Small intestine (tissue), 7 donors: ENCODE results near the gene SCGB1C1. TPM values are rescaled to one million over a fixed set of nuclear protein-coding genes. Genes with fewer than 3 reads are reported as not detected.

Experiments used
- DNase-seq, 2 donors: peaks; one replicate each; pipeline versions ENCODE4 v3.0.0 to v3.0.0-alpha.2; 2013
- FAIRE-seq: peaks from 2 replicates; lab custom pipeline; 2012; peaks lifted over from hg19 to GRCh38; lab: Jason Lieb, UNC
- H3K27ac ChIP-seq, 3 donors: one replicate each; pipeline ENCODE4 v1.5.1; 2013; ENCODE audit warnings: low read length in 2 of 3, mild to moderate bottlenecking in 2 of 3, control low read depth in 1 of 3, inconsistent platforms in 1 of 3, low read depth in 1 of 3, moderate library complexity in 1 of 3
- H3K27me3 ChIP-seq, 3 donors: one replicate each; pipeline ENCODE4 v1.6.1; 2013; ENCODE audit warnings: low read length in 3 of 3, inconsistent platforms in 1 of 3; ENCODE audit not compliant: control insufficient read depth in 3 of 3, insufficient read depth in 3 of 3
- H3K36me3 ChIP-seq, 3 donors: one replicate each; pipeline ENCODE4 v1.6.1; 2013; ENCODE audit warnings: low read length in 3 of 3, inconsistent platforms in 1 of 3, low read depth in 1 of 3, mild to moderate bottlenecking in 1 of 3, moderate library complexity in 1 of 3; ENCODE audit not compliant: control insufficient read depth in 3 of 3, insufficient read depth in 2 of 3
- H3K4me1 ChIP-seq, 3 donors: one replicate each; pipeline ENCODE4 v1.6.1; 2013; ENCODE audit warnings: low read length in 2 of 3, inconsistent platforms in 1 of 3, low read depth in 1 of 3, mild to moderate bottlenecking in 1 of 3, moderate library complexity in 1 of 3; ENCODE audit not compliant: control insufficient read depth in 3 of 3, insufficient read depth in 2 of 3
- H3K4me3 ChIP-seq, 3 donors: one replicate each; pipeline ENCODE4 v1.5.1; 2013; ENCODE audit warnings: low read length in 3 of 3, control low read depth in 1 of 3, inconsistent platforms in 1 of 3, low read depth in 1 of 3, mild to moderate bottlenecking in 1 of 3, moderate library complexity in 1 of 3
- H3K9me3 ChIP-seq, 2 donors: one replicate each; pipeline ENCODE4 v1.6.1; 2013; ENCODE audit warnings: low read depth in 1 of 2, low read length in 1 of 2; ENCODE audit not compliant: control insufficient read depth in 2 of 2, insufficient read depth in 1 of 2
- WGBS, 3 donors: extraction: QIAGEN DNeasy Blood & Tissue Kit; methylation state at CpG; one replicate each; pipeline ENCODE4 v1.1.7; 2013; 5-methylcytosine and 5-hydroxymethylcytosine counted together
- polyA plus RNA-seq, 4 donors: library from polyadenylated mRNA; stranded (reverse) in 3 of 4; unstranded in 1 of 4; fragments of 200-250 nt in 3 of 4; fragments of 120-200 nt in 1 of 4; gene quantifications; one replicate each; pipeline versions ENCODE4 v1.2.1 to v1.2.3, GENCODE V29; 2013
- donor health status: healthy with polysubstance abuse.
- donor health status: control.
- donor health status: control.
- donor health status: Bipolar disorder and iron deficiency.
- donor health status: healthy.

The SCGB1C1 gene
- polyA plus RNA-seq, 4 donors = not detected

GRCh38 chr11:202490-202889, 9.6 kb downstream of the SCGB1C1 start:
- FAIRE-seq (no peak), DNase-seq (no peak)
- WGBS, 3 donors = 77 to 85% (median 81%) methylated on average over 8 of the region's 8 CpGs

GRCh38 chr11:203056-203944, 10.4 kb downstream of the SCGB1C1 start:
- DNase-seq (no peak), FAIRE-seq (no peak)
- 85 to 87% (median 86%) methylated on average over 7 of the region's 7 CpGs for WGBS, 3 donors

More at GRCh38 chr11:202490-202889, 9.6 kb downstream of the SCGB1C1 start:
- Histone ChIP-seq H3K27ac (peak overlapping the region in 1 of 3 donors; percentile 60), H3K27me3 (no peaks in the 10 kb centered on the region), H3K4me1 (peaks cover 2 to 12% (median 5%) of the 10 kb centered on the region in 3 donors), H3K9me3 (peaks cover 0 to 3% of the 10 kb centered on the region in 2 donors), H3K36me3 (peaks cover 0 to 61% (median 5%) of the 10 kb centered on the region in 3 donors), H3K4me3 (no peak overlapping the region)

GRCh38 chr11:203945-204586, 11.2 kb downstream of the SCGB1C1 start:
- H3K4me3 ChIP-seq = no peak overlapping the region
- H3K9me3 ChIP-seq = peaks cover 0 to 3% of the 10 kb centered on the region in 2 donors
- peaks cover 0 to 61% (median 5%) of the 10 kb centered on the region in 3 donors for H3K36me3 ChIP-seq
- H3K27me3 ChIP-seq = no peaks in the 10 kb centered on the region
- H3K27ac ChIP-seq = no peak overlapping the region
- FAIRE-seq = no peak
- 88 to 94% (median 91%) methylated on average over 4 of the region's 4 CpGs for WGBS, 3 donors
- no peak for DNase-seq
- H3K4me1 ChIP-seq = peaks cover 2 to 12% (median 5%) of the 10 kb centered on the region in 3 donors

More at GRCh38 chr11:203056-203944, 10.4 kb downstream of the SCGB1C1 start:
- peaks cover 0 to 3% of the 10 kb centered on the region in 2 donors for H3K9me3 ChIP-seq
- H3K4me1 ChIP-seq = peaks cover 2 to 12% (median 5%) of the 10 kb centered on the region in 3 donors
- no peak overlapping the region for H3K27ac ChIP-seq
- no peaks in the 10 kb centered on the region for H3K27me3 ChIP-seq
- H3K36me3 ChIP-seq = peaks cover 0 to 61% (median 5%) of the 10 kb centered on the region in 3 donors
- no peak overlapping the region for H3K4me3 ChIP-seq

- WGBS, 3 donors = 79 to 87% (median 86%) methylated on average over 12 of the region's 12 CpGs
- no peak for DNase-seq
- Histone ChIP-seq H3K27ac (no peak overlapping the region), H3K4me1 (peaks cover 2 to 17% (median 8%) of the 10 kb centered on the region in 3 donors), H3K36me3 (peaks cover 0 to 64% (median 5%) of the 10 kb centered on the region in 3 donors), H3K9me3 (peaks cover 0 to 3% of the 10 kb centered on the region in 2 donors), H3K27me3 (no peaks in the 10 kb centered on the region), H3K4me3 (no peak overlapping the region)
- no peak for FAIRE-seq
Observed at GRCh38 chr11:204587-205109, 11.8 kb downstream of the SCGB1C1 start.

- DNase-seq = no peak
- Histone ChIP-seq H3K4me3 (peak overlapping the region in 1 of 3 donors; percentile 97), H3K36me3 (peaks cover 0 to 64% (median 5%) of the 10 kb centered on the region in 3 donors), H3K27me3 (no peaks in the 10 kb centered on the region), H3K9me3 (peaks cover 0 to under 1% of the 10 kb centered on the region in 2 donors), H3K4me1 (peaks cover 2 to 25% (median 9%) of the 10 kb centered on the region in 3 donors), H3K27ac (no peak overlapping the region)
- FAIRE-seq = no peak
- 84 to 91% (median 85%) methylated on average over 16 of the region's 16 CpGs for WGBS, 3 donors
Observed at GRCh38 chr11:205221-206001, 12.5 kb downstream of the SCGB1C1 start.

- peaks cover 4 to 28% (median 9%) of the 10 kb centered on the region in 3 donors for H3K4me1 ChIP-seq
- H3K4me3 ChIP-seq = peak overlapping the region; percentile 90 to 97 (median 95)
- H3K27ac ChIP-seq = peak overlapping the region in 2 of 3 donors; percentile 98 to 100
- no peak for FAIRE-seq
- H3K9me3 ChIP-seq = no peaks in the 10 kb centered on the region
- H3K36me3 ChIP-seq = peaks cover 0 to 64% (median 5%) of the 10 kb centered on the region in 3 donors
- DNase-seq = no peak
- no peaks in the 10 kb centered on the region for H3K27me3 ChIP-seq
- WGBS, 3 donors = 61 to 77% (median 69%) methylated on average over 7 of the region's 7 CpGs
Observed at GRCh38 chr11:206002-206384, 13.1 kb downstream of the SCGB1C1 start.

- peaks cover 4 to 28% (median 9%) of the 10 kb centered on the region in 3 donors for H3K4me1 ChIP-seq
- DNase-seq = peak; percentile 69 to 76
- H3K27me3 ChIP-seq = no peaks in the 10 kb centered on the region
- H3K36me3 ChIP-seq = peaks cover 0 to 66% (median 5%) of the 10 kb centered on the region in 3 donors
- FAIRE-seq = no peak
- H3K4me3 ChIP-seq = peak overlapping the region; percentile 90 to 97 (median 95)
- H3K27ac ChIP-seq = peak overlapping the region; percentile 98 to 100 (median 98)
- no peaks in the 10 kb centered on the region for H3K9me3 ChIP-seq
- WGBS, 3 donors = 1 to 2% (median 2%) methylated on average over 32 to 39 of the region's 39 CpGs
Observed at GRCh38 chr11:206526-207207, 13.8 kb downstream of the SCGB1C1 start.
